Mesendoderm (in vitro differentiated cells): Measurements from ENCODE around the gene STX8.
"Not testable (repeated sequence)": the region's sequence is repeated elsewhere in the genome, so short reads cannot be mapped to it uniquely, and the experiment has no call there.

Experiments used
- DNase-seq: peaks from one replicate; pipeline ENCODE4 v3.0.0; 2013
- H2AK5ac ChIP-seq: 2 replicates; pipeline ENCODE4 v1.6.1; 2013; ENCODE audit warnings: low read length, inconsistent platforms
- H2BK120ac ChIP-seq: 2 replicates; pipeline ENCODE4 v1.6.1; 2013; ENCODE audit warnings: low read depth, mild to moderate bottlenecking, low read length, moderate library complexity, mixed read lengths
- H2BK15ac ChIP-seq: replicated peaks from 2 replicates; pipeline ENCODE4 v1.6.1; 2013; ENCODE audit warnings: low read depth, mild to moderate bottlenecking, moderate library complexity
- H2BK5ac ChIP-seq: 2 replicates; pipeline ENCODE4 v1.6.1; 2013; ENCODE audit warnings: low read length, inconsistent platforms
- H3K18ac ChIP-seq: 2 replicates; pipeline ENCODE4 v1.6.1; 2013; ENCODE audit warnings: mild to moderate bottlenecking, low read length, mixed read lengths
- H3K23ac ChIP-seq: one replicate; pipeline ENCODE4 v1.6.1; 2013; ENCODE audit warnings: low read length
- H3K27ac ChIP-seq: 2 replicates; pipeline ENCODE4 v1.5.1; 2013; ENCODE audit warnings: low read depth, mild to moderate bottlenecking, inconsistent platforms, low read length, moderate library complexity
- H3K27me3 ChIP-seq: 2 replicates; pipeline ENCODE4 v1.6.1; 2013; ENCODE audit warnings: low read length, control low read depth, mild to moderate bottlenecking, inconsistent platforms; ENCODE audit not compliant: insufficient read depth, poor library complexity
- H3K36me3 ChIP-seq: 2 replicates; pipeline ENCODE4 v1.6.1; 2013; ENCODE audit warnings: low read length, inconsistent platforms; ENCODE audit not compliant: control insufficient read depth, insufficient read depth
- H3K4ac ChIP-seq: one replicate; pipeline ENCODE4 v1.6.1; 2013; ENCODE audit warnings: low read depth, mild to moderate bottlenecking, low read length, moderate library complexity
- H3K4me1 ChIP-seq: 2 replicates; pipeline ENCODE4 v1.6.1; 2013; ENCODE audit warnings: low read depth, low read length, inconsistent platforms; ENCODE audit not compliant: control insufficient read depth
- H3K4me2 ChIP-seq: 2 replicates; pipeline ENCODE4 v1.6.1; 2013; ENCODE audit warnings: low read length
- H3K4me3 ChIP-seq: 2 replicates; pipeline ENCODE4 v1.5.1; 2013; ENCODE audit warnings: mild to moderate bottlenecking, low read length
- H3K56ac ChIP-seq: one replicate; pipeline ENCODE4 v1.6.1; 2013; ENCODE audit warnings: low read length
- H3K79me1 ChIP-seq: 2 replicates; pipeline ENCODE4 v1.6.1; 2013; ENCODE audit warnings: low read length, inconsistent platforms
- H3K79me2 ChIP-seq: 2 replicates; pipeline ENCODE4 v1.6.1; 2013; ENCODE audit warnings: mild to moderate bottlenecking, low read length; ENCODE audit not compliant: control insufficient read depth, insufficient read depth
- H3K9ac ChIP-seq: 2 replicates; pipeline ENCODE4 v1.6.1; 2013; ENCODE audit warnings: low read length, inconsistent platforms
- H4K5ac ChIP-seq: one replicate; pipeline ENCODE4 v1.6.1; 2013; ENCODE audit warnings: low read length
- H4K8ac ChIP-seq: one replicate; pipeline ENCODE4 v1.6.1; 2013; ENCODE audit warnings: low read depth, mild to moderate bottlenecking, control low read depth, low read length, moderate library complexity
- WGBS: extraction: QIAGEN DNeasy Blood & Tissue Kit; methylation state at CpG from one replicate; pipeline ENCODE4 v1.1.7; 2013; ENCODE audit warnings: low lambda C conversion rate, missing lambda C conversion rate; ENCODE audit not compliant: insufficient coverage; ENCODE audit errors: extremely low coverage; 5-methylcytosine and 5-hydroxymethylcytosine counted together

STX8 gene

DNA sequence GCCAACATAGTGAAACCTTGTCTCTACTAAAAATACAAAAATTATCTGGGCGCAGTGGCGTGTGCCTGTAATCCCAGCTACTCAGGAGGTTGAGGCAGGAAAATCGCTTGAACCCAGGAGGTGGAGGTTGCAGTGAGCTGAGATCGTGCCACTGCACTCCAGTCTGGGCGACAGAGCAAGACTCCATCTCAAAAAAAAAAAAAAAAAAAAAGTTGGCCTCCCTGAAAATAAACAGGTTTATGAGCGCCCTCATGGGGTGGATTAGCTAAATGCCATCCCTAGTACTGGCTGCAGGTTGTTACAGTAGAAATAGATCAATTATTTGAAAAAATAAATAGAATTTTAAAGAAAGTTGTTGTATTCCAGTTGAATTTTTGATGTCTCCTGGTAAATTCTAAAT, 20.9 kb downstream of the STX8 start:
- H3K4me3 ChIP-seq, H4K8ac ChIP-seq, H3K27me3 ChIP-seq, H3K79me2 ChIP-seq, H3K23ac ChIP-seq, H3K9ac ChIP-seq, H2AK5ac ChIP-seq, H3K18ac ChIP-seq, H2BK15ac ChIP-seq, H3K36me3 ChIP-seq, H3K4me2 ChIP-seq, H3K56ac ChIP-seq, H3K27ac ChIP-seq, H3K4ac ChIP-seq, H3K79me1 ChIP-seq, H4K5ac ChIP-seq, H2BK120ac ChIP-seq, H2BK5ac ChIP-seq, H3K4me1 ChIP-seq: not testable (repeated sequence)
- WGBS = no CpG with 5 or more reads among the region's 6 CpGs
- DNase-seq = peak; percentile 77

- DNase-seq = no peak
- WGBS = no CpG with 5 or more reads among the region's 4 CpGs
- no peaks in the 10 kb centered on the region for H3K27me3 ChIP-seq
Measured at GRCh38 chr17:9553596-9553995, 22.0 kb downstream of the STX8 start.

GRCh38 chr17:9553181-9553580, 22.4 kb downstream of the STX8 start:
- no peak overlapping the region for H3K4me3 ChIP-seq
- H3K79me2 ChIP-seq = no peaks in the 10 kb centered on the region
- no peak overlapping the region for H3K4me2 ChIP-seq
- H3K18ac ChIP-seq = no peak overlapping the region
- no peak overlapping the region for H3K23ac ChIP-seq
- no CpG with 5 or more reads among the region's 2 CpGs for WGBS
- no peak overlapping the region for H3K27ac ChIP-seq
- no peaks in the 10 kb centered on the region for H3K79me1 ChIP-seq
- H3K4me1 ChIP-seq = no peaks in the 10 kb centered on the region
- H4K8ac ChIP-seq = no peak overlapping the region
- no peak overlapping the region for H2BK5ac ChIP-seq
- H2BK120ac ChIP-seq = no peak overlapping the region
- no peak overlapping the region for H2AK5ac ChIP-seq
- H3K4ac ChIP-seq = no peak overlapping the region
- H3K36me3 ChIP-seq = no peaks in the 10 kb centered on the region
- H3K9ac ChIP-seq = no peak overlapping the region
- H2BK15ac ChIP-seq = no peak overlapping the region
- DNase-seq = no peak
- H3K56ac ChIP-seq = no peak overlapping the region
- H3K27me3 ChIP-seq = no peaks in the 10 kb centered on the region
- no peak overlapping the region for H4K5ac ChIP-seq

More at GRCh38 chr17:9553596-9553995, 22.0 kb downstream of the STX8 start:
- no peak overlapping the region for H4K8ac ChIP-seq
- H2AK5ac ChIP-seq = no peak overlapping the region
- no peak overlapping the region for H4K5ac ChIP-seq
- H3K23ac ChIP-seq = no peak overlapping the region
- no peak overlapping the region for H2BK5ac ChIP-seq
- no peak overlapping the region for H3K9ac ChIP-seq
- H3K4ac ChIP-seq = no peak overlapping the region
- H3K18ac ChIP-seq = no peak overlapping the region
- no peaks in the 10 kb centered on the region for H3K79me1 ChIP-seq
- no peak overlapping the region for H3K56ac ChIP-seq
- H3K4me1 ChIP-seq = no peaks in the 10 kb centered on the region
- H3K27ac ChIP-seq = no peak overlapping the region
- H2BK15ac ChIP-seq = no peak overlapping the region
- no peaks in the 10 kb centered on the region for H3K36me3 ChIP-seq
- no peaks in the 10 kb centered on the region for H3K79me2 ChIP-seq
- H2BK120ac ChIP-seq = no peak overlapping the region
- H3K4me3 ChIP-seq = no peak overlapping the region
- no peak overlapping the region for H3K4me2 ChIP-seq

- Histone ChIP-seq H3K27ac (no peak overlapping the region), H3K4me1 (no peaks in the 10 kb centered on the region), H3K23ac (no peak overlapping the region), H3K36me3 (no peaks in the 10 kb centered on the region), H2BK120ac (no peak overlapping the region), H3K9ac (no peak overlapping the region), H3K4me2 (no peak overlapping the region), H4K8ac (no peak overlapping the region), H3K18ac (no peak overlapping the region), H2BK15ac (no peak overlapping the region), H2BK5ac (no peak overlapping the region), H3K4me3 (no peak overlapping the region), H3K27me3 (no peaks in the 10 kb centered on the region), H3K79me1 (no peaks in the 10 kb centered on the region), H3K79me2 (no peaks in the 10 kb centered on the region), H3K56ac (no peak overlapping the region), H4K5ac (no peak overlapping the region), H2AK5ac (no peak overlapping the region), H3K4ac (no peak overlapping the region)
- no peak for DNase-seq
- WGBS = no CpG with 5 or more reads among the region's 2 CpGs
Measured at GRCh38 chr17:9549215-9549614, 26.4 kb downstream of the STX8 start.

DNA sequence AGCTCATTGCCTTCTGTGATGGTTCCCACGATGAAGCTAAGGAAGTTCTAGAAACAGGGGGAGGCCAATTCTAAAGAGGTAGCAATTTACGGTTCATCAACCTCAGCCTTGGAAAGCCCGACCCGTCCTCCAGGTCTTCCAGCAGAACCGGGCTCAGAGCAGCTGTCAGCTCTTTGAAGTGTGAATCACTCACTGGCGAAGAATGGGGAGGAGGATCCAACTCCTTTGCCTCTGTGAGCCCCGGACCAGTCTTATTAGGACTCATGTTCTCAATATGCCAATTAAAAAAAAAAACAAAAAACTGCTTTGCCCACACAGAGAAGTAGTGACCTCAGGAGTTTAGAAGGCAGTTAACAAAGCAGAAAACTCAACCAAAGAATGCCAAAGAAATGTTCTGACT, 31.4 kb downstream of the STX8 start:
- Histone ChIP-seq H4K5ac (no peak overlapping the region), H3K23ac (no peak overlapping the region), H2BK15ac (no peak overlapping the region), H3K4ac (no peak overlapping the region), H3K4me3 (no peak overlapping the region), H3K9ac (no peak overlapping the region), H3K27ac (no peak overlapping the region), H3K79me2 (no peaks in the 10 kb centered on the region), H4K8ac (no peak overlapping the region), H3K56ac (no peak overlapping the region), H3K18ac (no peak overlapping the region), H3K27me3 (no peaks in the 10 kb centered on the region), H3K36me3 (no peaks in the 10 kb centered on the region), H3K79me1 (no peaks in the 10 kb centered on the region), H2BK5ac (no peak overlapping the region), H3K4me2 (no peak overlapping the region), H2BK120ac (no peak overlapping the region), H3K4me1 (no peaks in the 10 kb centered on the region), H2AK5ac (no peak overlapping the region)
- no peak for DNase-seq
- WGBS = no CpG with 5 or more reads among the region's 7 CpGs

DNA sequence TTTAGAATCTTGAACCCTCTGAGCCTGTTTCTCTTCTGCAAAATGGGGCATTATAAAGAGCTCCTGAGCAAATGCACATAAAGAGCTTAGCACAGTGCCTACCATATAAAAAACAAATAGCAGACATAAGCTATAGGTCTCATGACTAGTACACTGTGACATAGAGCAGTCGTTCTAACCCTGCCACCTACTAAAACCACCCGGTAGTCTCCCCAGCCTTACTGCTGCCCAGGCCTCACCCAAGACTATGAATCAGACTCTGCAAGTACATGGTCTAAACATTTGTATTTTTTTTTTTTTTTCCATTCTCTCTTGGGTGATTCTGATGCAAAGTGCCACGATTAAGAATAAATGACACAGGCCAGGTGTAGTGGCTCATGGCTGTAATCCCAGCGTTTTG, 33.9 kb downstream of the STX8 start:
- Histone ChIP-seq H3K79me2 (no peaks in the 10 kb centered on the region), H3K56ac (no peak overlapping the region), H3K27ac (no peak overlapping the region), H2BK15ac (no peak overlapping the region), H3K27me3 (no peaks in the 10 kb centered on the region), H3K4ac (no peak overlapping the region), H3K4me3 (no peak overlapping the region), H3K36me3 (no peaks in the 10 kb centered on the region), H3K79me1 (no peaks in the 10 kb centered on the region), H3K4me1 (peaks cover 2% of the 10 kb centered on the region), H2BK120ac (no peak overlapping the region), H3K18ac (no peak overlapping the region), H4K5ac (no peak overlapping the region), H2AK5ac (no peak overlapping the region), H4K8ac (no peak overlapping the region), H3K23ac (no peak overlapping the region), H2BK5ac (no peak overlapping the region), H3K9ac (no peak overlapping the region), H3K4me2 (no peak overlapping the region)
- no CpG with 5 or more reads among the region's 4 CpGs for WGBS
- no peak for DNase-seq
